WTC11 (cell line): ENCODE measurements around the gene GEMIN2. TPM values are rescaled to one million over a fixed set of nuclear protein-coding genes. Genes with fewer than 3 reads are reported as not detected.

Experiments used
- AFF4 ChIP-seq: sonication (generic); formaldehyde crosslinking; IDR thresholded peaks from 2 replicates; pipeline ENCODE4 v1.8.1; 2023; ENCODE audit warnings: mild to moderate bottlenecking, missing genetic modification reagents, borderline replicate concordance
- ARID4B ChIP-seq: sonication (generic); formaldehyde crosslinking; IDR thresholded peaks from 2 replicates; pipeline ENCODE4 v1.8.0; 2023; ENCODE audit warnings: missing genetic modification reagents, mild to moderate bottlenecking, borderline replicate concordance
- CBFB ChIP-seq: sonication (generic); formaldehyde crosslinking; IDR thresholded peaks from 2 replicates; pipeline ENCODE4 v1.8.1; 2022; ENCODE audit warnings: mild to moderate bottlenecking, low read depth, missing genetic modification reagents
- CREB1 ChIP-seq: sonication (generic); formaldehyde crosslinking; IDR thresholded peaks from 2 replicates; pipeline ENCODE4 v1.8.0; 2023; ENCODE audit warnings: mild to moderate bottlenecking, missing genetic modification reagents
- ESRRA ChIP-seq: sonication (generic); formaldehyde crosslinking; IDR thresholded peaks from 2 replicates; pipeline ENCODE4 v1.8.1; 2022; ENCODE audit warnings: mild to moderate bottlenecking, missing genetic modification reagents, borderline replicate concordance
- ETV6 ChIP-seq: sonication (generic); formaldehyde crosslinking; IDR thresholded peaks from 2 replicates; pipeline ENCODE4 v1.8.1; 2022; ENCODE audit warnings: mild to moderate bottlenecking, missing genetic modification reagents
- FOXK1 ChIP-seq: sonication (generic); formaldehyde crosslinking; IDR thresholded peaks from 2 replicates; pipeline ENCODE4 v1.8.0; 2022; ENCODE audit warnings: mild to moderate bottlenecking, moderate library complexity, missing genetic modification reagents
- GABPB1 ChIP-seq: sonication (generic); formaldehyde crosslinking; IDR thresholded peaks from 2 replicates; pipeline ENCODE4 v1.8.1; 2023; ENCODE audit warnings: mild to moderate bottlenecking, missing genetic modification reagents
- GRHL2 ChIP-seq: fragments of 250-450 bp; sonication (Bioruptor Pico); IDR thresholded peaks from 2 replicates; pipeline ENCODE4 v1.8.0; 2022; ENCODE audit warnings: mild to moderate bottlenecking, moderate library complexity; ENCODE audit not compliant: insufficient replicate concordance, severe bottlenecking
- IRF2 ChIP-seq: sonication (generic); formaldehyde crosslinking; IDR thresholded peaks from 2 replicates; pipeline ENCODE4 v1.8.0; 2022; ENCODE audit warnings: low read depth, missing genetic modification reagents, borderline replicate concordance
- OVOL2 ChIP-seq: fragments of 250-450 bp; sonication (Bioruptor Pico); IDR thresholded peaks from 2 replicates; pipeline ENCODE4 v1.9.0; 2021; ENCODE audit warnings: mild to moderate bottlenecking, borderline replicate concordance
- RORB ChIP-seq: fragments of 250-450 bp; sonication (Bioruptor Pico); IDR thresholded peaks from 2 replicates; pipeline ENCODE4 v1.9.0; 2021; ENCODE audit warnings: mild to moderate bottlenecking
- SOX15 ChIP-seq: fragments of 250-450 bp; sonication (Bioruptor Pico); IDR thresholded peaks from 2 replicates; pipeline ENCODE4 v1.9.0; 2021; ENCODE audit warnings: mild to moderate bottlenecking
- STAT6 ChIP-seq: sonication (generic); formaldehyde crosslinking; conservative IDR thresholded peaks from 2 replicates; pipeline ENCODE4 v1.8.1; 2023; ENCODE audit warnings: mild to moderate bottlenecking, low read depth, missing genetic modification reagents, moderate library complexity
- TEAD4 ChIP-seq: sonication (generic); formaldehyde crosslinking; IDR thresholded peaks from 2 replicates; pipeline ENCODE4 v1.8.0; 2022; ENCODE audit warnings: mild to moderate bottlenecking, missing genetic modification reagents
- ZNF396 ChIP-seq: fragments of 250-450 bp; sonication (Bioruptor Pico); IDR thresholded peaks from 2 replicates; pipeline ENCODE4 v1.8.0; 2021; ENCODE audit warnings: mild to moderate bottlenecking, moderate library complexity, borderline replicate concordance
- ZNF416 ChIP-seq: fragments of 250-450 bp; sonication (Bioruptor Pico); IDR thresholded peaks from 2 replicates; pipeline ENCODE4 v1.9.0; 2021; ENCODE audit warnings: mild to moderate bottlenecking, inconsistent platforms
- ZNF423 ChIP-seq: fragments of 250-450 bp; sonication (Bioruptor Pico); IDR thresholded peaks from 2 replicates; pipeline ENCODE4 v2.1.2; 2022; ENCODE audit warnings: mild to moderate bottlenecking, moderate library complexity
- ZNF425 ChIP-seq: fragments of 250-450 bp; sonication (Bioruptor Pico); conservative IDR thresholded peaks from 2 replicates; pipeline ENCODE4 v1.9.0; 2021; ENCODE audit warnings: mild to moderate bottlenecking
- ZNF671 ChIP-seq: fragments of 250-450 bp; sonication (Bioruptor Pico); IDR thresholded peaks from 2 replicates; pipeline ENCODE4 v1.8.0; 2021; ENCODE audit warnings: mild to moderate bottlenecking
- ZSCAN18 ChIP-seq: fragments of 250-450 bp; sonication (Bioruptor Pico); IDR thresholded peaks from 2 replicates; pipeline ENCODE4 v2.1.2; 2022; ENCODE audit warnings: mild to moderate bottlenecking, moderate library complexity
- total RNA-seq: library from RNA; stranded (reverse); gene quantifications from 3 replicates; pipeline ENCODE4 v1.2.3, GENCODE V29; 2021
- TF ChIP-seq, protein P1 (sequence below): sonication (generic); formaldehyde crosslinking; IDR thresholded peaks from 2 replicates; pipeline ENCODE4 v1.8.1; 2023; ENCODE audit warnings: mild to moderate bottlenecking, missing genetic modification reagents, moderate library complexity
- TF ChIP-seq, protein P2 (sequence below): sonication (generic); formaldehyde crosslinking; conservative IDR thresholded peaks from 2 replicates; pipeline ENCODE4 v1.8.1; 2022; ENCODE audit warnings: mild to moderate bottlenecking, missing genetic modification reagents

GEMIN2 gene
- total RNA-seq, 1 experiment from 2014 or later: 27.1 TPM

DNA sequence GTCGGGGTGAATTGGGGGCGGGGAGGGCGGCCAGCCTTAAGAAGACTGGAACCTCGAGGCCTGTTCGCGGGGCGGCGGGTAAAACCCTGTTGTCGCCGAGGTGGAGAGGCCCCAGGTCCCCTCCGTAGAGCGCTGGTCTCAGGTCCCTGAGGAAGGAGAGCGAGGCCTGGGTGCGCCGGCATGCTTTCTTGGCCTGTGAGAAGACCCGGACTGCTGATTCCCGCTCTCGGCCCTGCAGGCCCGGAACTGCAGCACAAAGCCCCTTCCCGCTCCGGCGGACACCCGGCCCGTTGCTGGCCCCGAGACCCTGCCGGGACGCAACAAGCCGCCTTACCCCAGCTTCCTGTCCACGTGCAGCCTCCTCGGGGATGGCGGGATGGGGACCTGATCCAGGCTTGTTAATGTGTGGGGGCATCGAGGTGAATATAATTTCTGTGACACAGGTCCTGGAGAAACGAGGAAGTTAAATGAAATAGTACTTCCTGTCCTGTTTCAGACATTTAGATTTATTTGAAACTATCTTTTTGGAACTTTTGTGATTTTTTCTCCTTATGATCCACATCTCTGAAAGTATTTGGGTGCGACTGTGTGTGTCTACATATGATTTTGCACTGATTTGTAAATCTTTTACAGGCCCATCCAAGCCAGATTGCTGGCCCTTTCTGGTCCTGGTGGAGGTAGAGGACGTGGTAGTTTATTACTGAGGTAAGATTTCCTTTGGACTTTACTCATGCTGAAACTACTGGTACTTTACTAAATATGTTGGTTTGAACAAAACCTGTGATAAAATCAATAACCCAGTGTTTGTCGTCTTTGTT lies 61.5 kb downstream of the GEMIN2 start (continued):
- TF ChIP-seq, protein P1, sequence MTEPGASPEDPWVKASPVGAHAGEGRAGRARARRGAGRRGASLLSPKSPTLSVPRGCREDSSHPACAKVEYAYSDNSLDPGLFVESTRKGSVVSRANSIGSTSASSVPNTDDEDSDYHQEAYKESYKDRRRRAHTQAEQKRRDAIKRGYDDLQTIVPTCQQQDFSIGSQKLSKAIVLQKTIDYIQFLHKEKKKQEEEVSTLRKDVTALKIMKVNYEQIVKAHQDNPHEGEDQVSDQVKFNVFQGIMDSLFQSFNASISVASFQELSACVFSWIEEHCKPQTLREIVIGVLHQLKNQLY (CRISPR knock-in tag): no peak
- TF ChIP-seq ZNF425 (CRISPR knock-in tag): no peak
- TF ChIP-seq ETV6 (CRISPR knock-in tag): no peak
- no peak for TF ChIP-seq IRF2
- no peak for TF ChIP-seq FOXK1 (CRISPR knock-in tag)
- TF ChIP-seq ZNF396 (CRISPR knock-in tag): no peak
- no peak for TF ChIP-seq CBFB
- TF ChIP-seq ZNF423: no peak
- no peak for TF ChIP-seq GRHL2 (CRISPR knock-in tag)
- TF ChIP-seq ARID4B (CRISPR knock-in tag): no peak
- TF ChIP-seq CREB1 (CRISPR knock-in tag): no peak
- TF ChIP-seq ESRRA (CRISPR knock-in tag): no peak
- TF ChIP-seq TEAD4 (CRISPR knock-in tag): no peak
- no peak for TF ChIP-seq OVOL2 (CRISPR knock-in tag)
- no peak for TF ChIP-seq SOX15 (CRISPR knock-in tag)
- TF ChIP-seq RORB: no peak
- TF ChIP-seq, protein P2, sequence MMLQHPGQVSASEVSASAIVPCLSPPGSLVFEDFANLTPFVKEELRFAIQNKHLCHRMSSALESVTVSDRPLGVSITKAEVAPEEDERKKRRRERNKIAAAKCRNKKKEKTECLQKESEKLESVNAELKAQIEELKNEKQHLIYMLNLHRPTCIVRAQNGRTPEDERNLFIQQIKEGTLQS: no peak
- no peak for TF ChIP-seq ZSCAN18 (CRISPR knock-in tag)
- TF ChIP-seq STAT6: no peak
- TF ChIP-seq ZNF671: no peak
- no peak for TF ChIP-seq AFF4
- TF ChIP-seq ZNF416: no peak
- TF ChIP-seq GABPB1: no peak
